Stimulated activated CD4-positive, alpha-beta T cell treated with anti-CD3 and anti-CD28 coated beads, TNF-alpha, amount 100 ng/mL, for 24 hours (primary cell): Measurements from ENCODE around the gene APOL1.

Experiments
- DNase-seq, 3 experiments: peaks; one replicate each; pipeline ENCODE4 v3.0.0-alpha.2; 2020; ENCODE audit warnings: low read depth in 3 of 3

Gene APOL1

GRCh38 chr22:36308880-36309279 is 55.9 kb downstream of the APOL1 start:
- no peak for DNase-seq

- DNase-seq: no peak
Observed at GRCh38 chr22:36311386-36312085, 58.6 kb downstream of the APOL1 start.

- no peak for DNase-seq
Observed at GRCh38 chr22:36315325-36315724, 62.4 kb downstream of the APOL1 start.

GRCh38 chr22:36316419-36316818 is 63.5 kb downstream of the APOL1 start:
- no peak for DNase-seq
